Panc1 (cell line): Measurements from ENCODE around the gene MTARC2. TPM values are rescaled to one million over a fixed set of nuclear protein-coding genes. Genes with fewer than 3 reads are reported as not detected.
"Not testable (repeated sequence)": the region's sequence is repeated elsewhere in the genome, so short reads cannot be mapped to it uniquely, and the experiment has no call there.

Experiments used
- ATAC-seq: fragments of 200-7000 bp; cut with Tn5 transposase; 2 replicates; pipeline ENCODE4 v1.9.1; 2020; ENCODE audit warnings: mild to moderate bottlenecking, moderate library complexity
- BruUV-seq: library from RNA; stranded (reverse); fragments of 400-500 nt; replicated peaks from 2 replicates; lab custom pipeline; 2021; lab: Mats Ljungman, UMichigan
- CTCF ChIA-PET: fragments of 300-600 bp; sonication (Branson Sonifier 250); formaldehyde crosslinking; loops from one replicate; lab custom pipeline; 2022; ENCODE audit warnings: antibody characterized with exemption; lab: Charles Lee
- POLR2A ChIA-PET: fragments of 300-600 bp; sonication (Branson Sonifier 250); formaldehyde crosslinking; loops from one replicate; lab custom pipeline; 2022; ENCODE audit warnings: antibody characterized with exemption; lab: Charles Lee
- DNase-seq: peaks from one replicate; pipeline ENCODE4 v3.0.0-alpha.2; 2010; ENCODE audit warnings: low read depth, low spot score
- H3K27ac ChIP-seq: 2 replicates; pipeline ENCODE4 v1.5.1; 2011; ENCODE audit warnings: mild to moderate bottlenecking, low read length, inconsistent platforms
- H3K27me3 ChIP-seq: fragments of 200-500 bp; sonication (Bioruptor generic); 2 replicates; pipeline ENCODE4 v1.6.0; 2014; ENCODE audit warnings: low read length, inconsistent platforms; ENCODE audit not compliant: control insufficient read depth, insufficient read depth
- H3K36me3 ChIP-seq: fragments of 200-500 bp; sonication (Bioruptor generic); 2 replicates; pipeline ENCODE4 v1.5.1; 2014; ENCODE audit warnings: inconsistent platforms, mild to moderate bottlenecking, low read length, moderate library complexity; ENCODE audit not compliant: control insufficient read depth, insufficient read depth
- H3K4me1 ChIP-seq: 2 replicates; pipeline ENCODE4 v1.5.1; 2011; ENCODE audit warnings: inconsistent platforms, mild to moderate bottlenecking, low read length, moderate library complexity; ENCODE audit not compliant: control insufficient read depth, insufficient read depth
- H3K4me3 ChIP-seq, 2 experiments: 2 replicates each; pipeline ENCODE4 v1.5.1; 2011 to 2012; ENCODE audit warnings: low read depth in 2 of 2, low read length in 2 of 2, mild to moderate bottlenecking in 2 of 2, inconsistent platforms in 1 of 2, moderate library complexity in 1 of 2
- H3K9me3 ChIP-seq: fragments of 200-500 bp; sonication (Bioruptor generic); 2 replicates; pipeline ENCODE4 v1.5.1; 2014; ENCODE audit warnings: low read depth, mild to moderate bottlenecking, inconsistent platforms, low read length, moderate library complexity; ENCODE audit not compliant: control insufficient read depth, insufficient read depth
- POLR2AphosphoS5 ChIP-seq: IDR thresholded peaks from 2 replicates; pipeline ENCODE4 v1.6.1; 2012; ENCODE audit warnings: mild to moderate bottlenecking, low read depth, low read length, moderate library complexity
- SIN3A ChIP-seq: IDR thresholded peaks from 2 replicates; pipeline ENCODE4 v1.6.1; 2012; ENCODE audit warnings: low read depth, mild to moderate bottlenecking, low read length, moderate library complexity, borderline replicate concordance; ENCODE audit not compliant: insufficient read depth
- TCF7L2 ChIP-seq: IDR thresholded peaks from 2 replicates; pipeline ENCODE4 v1.6.1; 2011; ENCODE audit warnings: mild to moderate bottlenecking, low read depth, low read length, inconsistent platforms
- in situ Hi-C: cut with HindIII; loops from 2 replicates; pipeline ENCODE4 v1.10.0; 2016; ENCODE audit warnings: low sequenced_read_pairs, low pct_unique_long_range_greater_than_20kb
- intact Hi-C: fragments of 100-400 bp; cut with micrococcal nuclease; formaldehyde crosslinking; loops from one replicate; pipeline ENCODE4 v1.10.0; 2022; ENCODE audit not compliant: unreplicated experiment
- total RNA-seq: library from RNA; stranded (reverse); gene quantifications from one replicate; pipeline ENCODE4 v1.2.1, GENCODE V29; 2021; ENCODE audit not compliant: unreplicated experiment
- TF ChIP-seq, protein P1 (sequence below): fragments of 450-650 bp; IDR thresholded peaks from 2 replicates; pipeline ENCODE4 v1.5.1; 2017; ENCODE audit warnings: mild to moderate bottlenecking
- TF ChIP-seq, protein P2 (sequence below), 2 experiments: IDR thresholded peaks; 2 replicates each; pipeline ENCODE4 v1.6.1; 2011 to 2012; ENCODE audit warnings: low read depth in 2 of 2, control low read depth in 1 of 2, low read length in 1 of 2, mild to moderate bottlenecking in 1 of 2, moderate library complexity in 1 of 2; ENCODE audit not compliant: insufficient read depth in 1 of 2

MTARC2 gene
- total RNA-seq, 1 experiment from 2014 or later: 10.1 TPM

DNA sequence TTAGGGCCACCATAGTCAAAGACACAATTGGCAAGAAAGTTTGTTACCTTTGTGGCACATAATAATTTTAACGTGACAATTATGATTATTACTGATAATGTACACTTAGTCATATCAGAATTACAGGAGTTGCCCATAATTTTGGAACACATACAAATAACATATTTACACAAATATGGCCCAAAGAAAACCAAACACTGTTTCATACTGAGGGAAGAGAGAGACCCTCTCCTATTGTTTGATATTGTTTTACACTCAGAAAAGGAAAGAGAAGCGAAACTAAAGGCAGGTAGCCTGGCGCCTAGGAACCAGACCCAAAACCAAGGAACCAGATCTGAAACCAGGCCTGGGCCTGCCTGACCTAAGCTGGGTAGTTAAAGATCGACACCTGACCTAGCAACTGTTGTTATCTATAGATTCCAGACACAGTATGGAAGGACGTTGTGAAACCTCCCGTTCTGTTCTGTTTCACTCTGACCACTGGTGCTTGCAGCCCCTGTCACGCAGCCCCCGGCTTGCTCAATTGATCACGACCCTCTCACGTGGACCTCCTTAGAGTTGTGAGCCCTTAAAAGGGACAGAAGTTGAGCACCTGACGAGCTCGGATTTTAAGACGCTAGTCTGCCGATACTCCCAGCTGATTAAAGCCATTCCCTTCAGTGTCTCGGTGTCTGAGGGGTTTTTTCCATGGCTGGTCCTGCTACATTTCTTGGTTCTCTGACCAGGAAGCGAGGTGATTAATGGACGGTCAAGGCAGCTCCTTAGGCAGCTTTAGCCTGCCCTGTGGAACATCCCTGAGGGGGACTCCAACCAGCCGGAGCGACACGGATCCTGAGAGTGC lies 30.1 kb upstream of the MTARC2 start:
- Histone ChIP-seq H3K27ac (no peak overlapping the region), H3K36me3 (no peaks in the 10 kb centered on the region), H3K4me3 (no peak overlapping the region), H3K4me1 (no peaks in the 10 kb centered on the region), H3K9me3 (peaks cover 6% of the 10 kb centered on the region; the same call in 1 of the 2 replicates), H3K27me3 (no peaks in the 10 kb centered on the region)
- CTCF ChIA-PET: no interaction called here
- no TSS peak for BruUV-seq
- DNase-seq (no peak), ATAC-seq (no peak)
- no peak for TF ChIP-seq TCF7L2
- TF ChIP-seq SIN3A: no peak
- TF ChIP-seq, protein P1, sequence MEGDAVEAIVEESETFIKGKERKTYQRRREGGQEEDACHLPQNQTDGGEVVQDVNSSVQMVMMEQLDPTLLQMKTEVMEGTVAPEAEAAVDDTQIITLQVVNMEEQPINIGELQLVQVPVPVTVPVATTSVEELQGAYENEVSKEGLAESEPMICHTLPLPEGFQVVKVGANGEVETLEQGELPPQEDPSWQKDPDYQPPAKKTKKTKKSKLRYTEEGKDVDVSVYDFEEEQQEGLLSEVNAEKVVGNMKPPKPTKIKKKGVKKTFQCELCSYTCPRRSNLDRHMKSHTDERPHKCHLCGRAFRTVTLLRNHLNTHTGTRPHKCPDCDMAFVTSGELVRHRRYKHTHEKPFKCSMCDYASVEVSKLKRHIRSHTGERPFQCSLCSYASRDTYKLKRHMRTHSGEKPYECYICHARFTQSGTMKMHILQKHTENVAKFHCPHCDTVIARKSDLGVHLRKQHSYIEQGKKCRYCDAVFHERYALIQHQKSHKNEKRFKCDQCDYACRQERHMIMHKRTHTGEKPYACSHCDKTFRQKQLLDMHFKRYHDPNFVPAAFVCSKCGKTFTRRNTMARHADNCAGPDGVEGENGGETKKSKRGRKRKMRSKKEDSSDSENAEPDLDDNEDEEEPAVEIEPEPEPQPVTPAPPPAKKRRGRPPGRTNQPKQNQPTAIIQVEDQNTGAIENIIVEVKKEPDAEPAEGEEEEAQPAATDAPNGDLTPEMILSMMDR: no peak
- TF ChIP-seq POLR2AphosphoS5: no peak
- TF ChIP-seq, protein P2, sequence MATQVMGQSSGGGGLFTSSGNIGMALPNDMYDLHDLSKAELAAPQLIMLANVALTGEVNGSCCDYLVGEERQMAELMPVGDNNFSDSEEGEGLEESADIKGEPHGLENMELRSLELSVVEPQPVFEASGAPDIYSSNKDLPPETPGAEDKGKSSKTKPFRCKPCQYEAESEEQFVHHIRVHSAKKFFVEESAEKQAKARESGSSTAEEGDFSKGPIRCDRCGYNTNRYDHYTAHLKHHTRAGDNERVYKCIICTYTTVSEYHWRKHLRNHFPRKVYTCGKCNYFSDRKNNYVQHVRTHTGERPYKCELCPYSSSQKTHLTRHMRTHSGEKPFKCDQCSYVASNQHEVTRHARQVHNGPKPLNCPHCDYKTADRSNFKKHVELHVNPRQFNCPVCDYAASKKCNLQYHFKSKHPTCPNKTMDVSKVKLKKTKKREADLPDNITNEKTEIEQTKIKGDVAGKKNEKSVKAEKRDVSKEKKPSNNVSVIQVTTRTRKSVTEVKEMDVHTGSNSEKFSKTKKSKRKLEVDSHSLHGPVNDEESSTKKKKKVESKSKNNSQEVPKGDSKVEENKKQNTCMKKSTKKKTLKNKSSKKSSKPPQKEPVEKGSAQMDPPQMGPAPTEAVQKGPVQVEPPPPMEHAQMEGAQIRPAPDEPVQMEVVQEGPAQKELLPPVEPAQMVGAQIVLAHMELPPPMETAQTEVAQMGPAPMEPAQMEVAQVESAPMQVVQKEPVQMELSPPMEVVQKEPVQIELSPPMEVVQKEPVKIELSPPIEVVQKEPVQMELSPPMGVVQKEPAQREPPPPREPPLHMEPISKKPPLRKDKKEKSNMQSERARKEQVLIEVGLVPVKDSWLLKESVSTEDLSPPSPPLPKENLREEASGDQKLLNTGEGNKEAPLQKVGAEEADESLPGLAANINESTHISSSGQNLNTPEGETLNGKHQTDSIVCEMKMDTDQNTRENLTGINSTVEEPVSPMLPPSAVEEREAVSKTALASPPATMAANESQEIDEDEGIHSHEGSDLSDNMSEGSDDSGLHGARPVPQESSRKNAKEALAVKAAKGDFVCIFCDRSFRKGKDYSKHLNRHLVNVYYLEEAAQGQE (IDR thresholded peaks at IDR 0.05; ENCODE audit: insufficient read depth in 1 of 2, low read depth in 2 of 2, low read length in 1 of 2): no peak
- intact Hi-C loops: no loop called here
- in situ Hi-C loops: no loop called here
- POLR2A ChIA-PET: no interaction called here

DNA sequence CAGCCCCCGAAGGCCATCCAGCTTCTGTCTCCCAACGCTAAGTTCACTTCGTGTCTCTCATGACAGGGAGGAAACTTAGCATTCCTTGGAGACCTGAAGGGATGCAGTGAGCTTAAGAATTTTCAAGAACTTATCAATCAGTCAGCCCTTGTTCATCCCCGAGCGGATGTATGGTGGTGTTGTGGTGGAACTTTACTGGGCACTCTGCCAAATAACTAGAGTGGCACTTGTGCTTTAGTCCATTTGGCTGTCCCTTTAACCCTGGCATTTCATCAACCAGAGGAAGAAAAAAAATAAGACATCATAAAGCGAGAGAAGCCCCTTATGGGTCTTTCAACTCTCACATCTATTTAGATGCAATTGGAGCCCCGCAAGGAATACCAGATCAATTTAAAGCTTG lies 26.9 kb upstream of the MTARC2 start:
- in situ Hi-C loops, ATAC-seq, intact Hi-C loops, DNase-seq, H3K9me3 ChIP-seq, H3K27me3 ChIP-seq, CTCF ChIA-PET, H3K4me3 ChIP-seq, H3K4me1 ChIP-seq, H3K36me3 ChIP-seq, H3K27ac ChIP-seq, BruUV-seq: not testable (repeated sequence)
- POLR2A ChIA-PET: interaction anchor here (0.6 kb wide), 1 partner anchor 10 kb away, joined by 3 read pairs; no protein-coding TSS in a partner anchor

DNA sequence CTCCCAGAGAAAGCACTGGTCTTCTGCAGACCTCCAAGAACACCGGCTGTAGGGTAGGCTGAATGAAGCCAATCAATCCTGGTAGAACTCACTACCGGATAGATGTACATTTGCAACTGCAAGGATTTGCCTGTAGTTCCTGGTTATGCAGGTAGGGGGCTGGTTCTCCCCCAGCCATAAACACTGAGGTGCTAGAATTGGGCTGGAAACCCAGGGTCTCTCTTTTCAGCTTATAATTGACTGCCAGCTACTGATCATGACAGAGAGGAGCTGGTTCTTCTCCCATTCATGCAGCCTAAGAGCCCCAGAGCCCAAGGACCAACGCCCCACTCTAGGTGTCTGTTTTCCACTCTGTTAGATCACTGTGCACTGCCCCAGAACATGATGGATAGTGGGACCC lies 21.5 kb upstream of the MTARC2 start:
- no peaks in the 10 kb centered on the region for H3K36me3 ChIP-seq
- ATAC-seq: no peak
- no peak for DNase-seq
- H3K9me3 ChIP-seq: no peaks in the 10 kb centered on the region
- H3K27me3 ChIP-seq: no peaks in the 10 kb centered on the region
- intact Hi-C loops (no loop called here), in situ Hi-C loops (no loop called here)
- H3K27ac ChIP-seq: no peak overlapping the region
- ChIA-PET POLR2A (no interaction called here), CTCF (no interaction called here)
- H3K4me1 ChIP-seq: no peaks in the 10 kb centered on the region
- BruUV-seq: no TSS peak
- H3K4me3 ChIP-seq: no peak overlapping the region
- TF ChIP-seq, protein P1: peak; percentile 34
- TF ChIP-seq TCF7L2: no peak
